Hepatocyte (in vitro differentiated cells): ENCODE data around the gene RTN4RL2.

ENCODE experiments used
- CTCF ChIP-seq: fragments of 200-600 bp; sonication (generic); IDR thresholded peaks from 2 replicates; pipeline ENCODE4 v1.5.1; 2016; ENCODE audit warnings: antibody characterized with exemption, mild to moderate bottlenecking; ENCODE audit not compliant: poor library complexity
- EZH2 ChIP-seq: fragments of 200-600 bp; sonication (generic); IDR thresholded peaks from 2 replicates; pipeline ENCODE4 v1.6.1; 2016; ENCODE audit warnings: antibody characterized with exemption, mild to moderate bottlenecking, borderline replicate concordance
- EZH2phosphoT487 ChIP-seq: fragments of 200-600 bp; sonication (generic); IDR thresholded peaks from one replicate; pipeline ENCODE4 v1.6.1; 2018; ENCODE audit warnings: antibody characterized with exemption, mild to moderate bottlenecking, low read depth, moderate library complexity; ENCODE audit not compliant: unreplicated experiment, severe bottlenecking

- no peak for TF ChIP-seq CTCF
- no peak for TF ChIP-seq EZH2phosphoT487
- no peak for TF ChIP-seq EZH2
Observed at GRCh38 chr11:57430952-57431351, 29.4 kb upstream of the RTN4RL2 start.
